Measurements from ENCODE around the gene EAPP.
"Not testable (repeated sequence)": the region's sequence is repeated elsewhere in the genome, so short reads cannot be mapped to it uniquely, and the experiment has no call there.

Gene EAPP

DNA sequence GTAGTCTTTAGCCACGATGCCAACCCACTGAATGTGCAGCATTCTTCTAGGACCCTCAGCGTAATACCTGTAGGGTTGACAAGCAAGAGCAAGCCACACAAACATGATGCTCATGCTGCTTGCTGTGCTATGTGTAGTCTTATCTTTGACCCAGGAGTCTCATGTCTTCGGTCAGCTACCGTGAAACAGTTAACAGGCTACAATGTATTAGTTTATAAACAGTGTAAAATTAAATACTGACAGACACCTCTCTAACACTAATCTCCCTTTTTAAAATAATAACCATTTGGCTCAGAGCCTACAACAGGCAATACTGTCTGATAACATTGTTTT is 1.9 kb downstream of the EAPP start:
- DNase-seq = no peak

DNA sequence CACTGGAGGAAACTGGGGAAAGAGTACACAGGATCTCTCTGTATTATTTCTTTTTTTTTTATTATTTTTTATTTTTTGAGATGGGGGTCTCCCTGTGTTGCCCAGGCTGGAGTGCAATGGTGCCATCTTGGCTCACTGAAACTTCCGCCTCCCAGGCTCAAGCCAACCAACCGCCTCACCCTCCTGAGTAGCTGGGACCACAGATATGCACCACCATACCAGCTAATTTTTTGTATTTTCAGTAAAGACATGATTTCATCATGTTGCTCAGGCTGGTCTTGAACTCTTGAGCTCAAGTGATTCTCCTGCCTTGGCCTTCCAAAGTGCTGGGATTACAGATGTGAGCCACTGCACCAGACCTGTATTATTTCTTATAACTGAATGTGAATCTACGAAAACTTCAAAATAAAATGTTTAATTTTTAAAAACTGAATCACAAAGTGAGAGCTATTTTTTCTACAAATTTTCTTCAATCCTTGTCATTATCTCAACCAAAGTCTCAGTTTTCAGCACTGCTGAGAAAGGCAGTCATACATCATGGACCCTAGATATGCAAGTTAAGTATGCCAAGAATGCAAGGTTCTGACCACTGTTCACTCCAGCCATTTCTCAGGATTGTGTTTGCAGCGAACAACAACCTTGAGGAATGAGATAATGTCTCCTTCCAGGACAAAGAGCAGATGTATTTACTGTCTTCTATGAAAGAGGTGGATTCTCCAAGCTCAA is 2.4 kb downstream of the EAPP start:
- no peak for DNase-seq

DNA sequence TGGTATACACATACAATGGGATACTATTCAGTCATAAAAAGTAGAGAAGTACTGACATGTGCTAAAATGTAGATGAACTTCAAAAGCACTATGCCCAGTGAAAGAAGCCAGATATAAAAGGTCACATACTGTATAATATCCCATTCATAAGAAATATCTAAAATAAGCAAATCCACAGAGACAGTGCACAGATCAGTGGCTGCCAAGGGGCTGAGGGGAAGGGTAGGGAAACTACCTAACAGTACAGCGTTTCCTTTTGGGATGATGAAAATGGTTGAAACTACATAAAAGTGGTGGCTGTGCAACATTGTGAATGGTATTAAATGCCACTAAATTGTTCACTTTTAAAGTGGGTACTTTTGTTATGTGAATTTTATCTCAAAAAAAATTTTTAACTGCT is 11.9 kb downstream of the EAPP start:
- DNase-seq = no peak

GRCh38 chr14:34524216-34524615 is 15.3 kb downstream of the EAPP start:
- not testable (repeated sequence) for DNase-seq

GRCh38 chr14:34522496-34522895 is 17.0 kb downstream of the EAPP start:
- no peak for DNase-seq

GRCh38 chr14:34521071-34521470 is 18.4 kb downstream of the EAPP start:
- not testable (repeated sequence) for DNase-seq

DNA sequence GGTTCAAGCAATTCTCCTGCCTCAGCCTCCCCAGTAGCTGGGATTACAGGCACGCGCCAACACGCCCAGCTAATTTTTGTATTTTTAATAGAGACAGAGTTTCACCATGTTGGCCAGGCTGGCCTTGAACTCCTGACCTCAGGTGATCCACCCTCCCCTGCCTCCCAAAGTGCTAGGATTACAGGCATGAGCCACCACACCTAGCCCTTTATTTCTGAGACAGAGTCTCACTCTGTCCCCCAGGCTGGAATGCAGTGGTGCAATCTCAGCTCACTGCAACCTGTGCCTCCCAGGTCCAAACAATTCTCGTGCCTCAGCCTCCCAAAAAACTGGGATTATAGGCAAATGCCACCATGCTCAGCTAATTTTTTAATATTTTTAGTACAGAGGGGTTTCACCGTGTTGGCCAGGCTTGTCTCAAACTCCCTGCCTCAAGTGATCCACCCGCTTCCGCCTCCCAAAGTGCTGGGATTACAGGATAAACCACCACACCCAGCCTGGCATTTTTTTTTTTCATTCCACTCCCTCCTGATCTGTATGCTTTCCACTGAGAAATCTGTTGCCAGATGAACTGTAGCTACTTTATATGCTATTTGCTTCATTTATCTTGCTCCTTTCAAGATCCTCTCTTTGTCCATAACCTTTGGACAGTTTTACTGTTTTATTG is 19.1 kb downstream of the EAPP start:
- not testable (repeated sequence) for DNase-seq

DNA sequence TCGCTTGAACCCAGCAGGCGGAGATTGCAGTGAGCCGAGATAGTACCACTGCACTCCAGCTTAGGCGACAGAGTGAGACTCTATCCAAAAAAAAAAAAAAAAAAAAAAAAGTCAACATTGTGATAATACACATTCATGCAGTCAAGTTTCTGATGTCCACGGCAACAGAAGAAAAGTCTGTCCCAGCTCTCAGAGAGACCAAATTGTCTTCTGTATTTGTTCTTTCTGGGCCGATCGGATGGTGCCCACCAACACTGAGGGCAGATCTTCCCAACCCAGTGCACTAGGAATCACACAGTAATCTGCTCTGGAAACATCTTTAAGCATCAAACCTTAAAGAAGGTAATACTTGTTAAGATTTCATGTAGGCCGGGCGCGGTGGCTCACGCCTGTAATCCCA is 31.6 kb downstream of the EAPP start:
- no peak for DNase-seq

DNA sequence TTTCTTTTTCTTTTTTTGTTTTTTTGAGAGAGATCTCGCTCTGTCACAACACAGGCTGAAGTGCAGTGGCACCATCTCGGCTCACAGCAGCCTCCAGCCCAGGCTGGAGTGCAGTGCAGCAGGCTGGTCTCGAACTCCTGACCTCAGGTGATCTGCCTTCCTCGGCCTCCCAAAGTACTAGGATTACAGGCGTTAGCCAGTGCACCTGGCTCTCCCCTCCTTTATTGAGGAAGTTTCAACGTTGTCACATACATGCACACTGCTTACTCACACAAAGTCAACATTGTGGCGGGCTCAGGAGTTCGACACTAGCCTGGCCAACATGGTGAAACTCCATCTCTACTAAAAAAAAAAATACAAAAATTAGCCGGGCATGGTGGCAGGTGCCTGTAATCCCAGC is 32.0 kb downstream of the EAPP start:
- DNase-seq = no peak

- not testable (repeated sequence) for DNase-seq
These were observed 34.4 kb downstream of the EAPP start for GRCh38 chr14:34505124-34505491.

- DNase-seq = not testable (repeated sequence)
These were observed 35.5 kb downstream of the EAPP start for GRCh38 chr14:34504027-34504426.

DNA sequence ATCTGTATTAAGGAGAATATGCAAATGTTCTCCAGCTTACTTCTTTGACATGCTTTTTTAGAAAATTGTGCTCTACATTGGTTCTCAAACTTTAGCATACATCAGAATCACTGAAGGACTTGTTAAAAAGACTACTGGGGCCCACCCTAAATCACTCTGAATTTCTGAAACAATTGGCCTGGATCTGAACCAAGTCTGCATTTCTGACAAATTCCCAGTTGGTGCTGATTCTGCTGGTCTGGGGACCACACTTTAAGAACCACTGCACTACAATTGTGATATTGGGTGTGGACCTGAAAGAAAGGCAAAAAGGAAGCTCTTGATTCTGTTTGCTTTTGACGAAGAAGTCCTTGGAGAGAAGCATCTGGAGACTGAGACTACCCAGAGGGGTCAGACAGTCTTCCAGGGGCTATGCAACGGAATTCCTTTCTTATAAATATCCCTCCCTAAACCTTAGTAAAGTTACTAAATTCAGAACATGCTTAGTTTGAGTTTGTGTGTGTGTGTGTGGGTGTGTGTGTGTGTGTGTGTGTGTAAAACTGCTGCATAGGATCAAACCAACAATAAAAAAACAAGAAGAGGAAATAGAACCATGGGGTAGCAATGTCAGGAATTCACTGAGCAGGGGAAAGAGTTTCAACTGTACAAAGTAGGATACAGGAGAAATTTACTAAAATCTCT is 36.8 kb downstream of the EAPP start:
- no peak for DNase-seq

- no peak for DNase-seq
These were observed 37.5 kb downstream of the EAPP start for GRCh38 chr14:34502001-34502400.

- DNase-seq = no peak
These were observed 38.4 kb downstream of the EAPP start for GRCh38 chr14:34501004-34501580.

DNA sequence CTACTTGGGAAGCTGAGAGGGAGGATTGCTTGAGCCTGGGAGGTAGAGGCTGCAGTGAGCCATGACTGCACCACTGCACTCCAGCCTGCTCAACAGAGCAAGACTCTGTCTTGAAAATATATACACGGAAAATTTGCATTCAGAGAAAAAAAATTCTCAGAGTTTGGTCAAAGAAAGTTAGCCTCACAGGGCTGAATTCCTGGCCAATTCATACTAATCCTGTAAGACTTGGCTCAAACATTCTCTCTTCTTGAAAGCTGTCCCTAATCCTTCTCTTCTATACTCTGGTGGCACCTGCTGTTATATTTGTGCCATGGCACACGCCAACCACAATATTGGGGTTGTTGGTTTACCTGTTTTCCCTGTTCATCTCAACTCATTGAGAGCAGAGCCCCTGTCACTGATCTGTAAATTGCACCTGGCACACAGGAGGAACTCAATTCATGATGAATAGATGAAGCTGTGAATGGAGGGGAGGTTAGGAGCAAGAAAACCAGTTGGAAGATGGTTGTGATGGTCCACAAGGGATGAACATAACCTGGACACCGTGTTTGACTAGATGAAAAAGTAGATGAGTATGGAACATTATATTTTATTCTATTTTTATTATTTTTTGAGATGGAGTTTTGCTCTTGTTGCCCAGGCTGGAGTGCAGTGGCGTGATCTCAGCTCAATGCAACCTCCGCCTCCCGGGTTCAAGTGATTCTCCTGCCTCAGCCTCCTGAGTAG is 40.7 kb downstream of the EAPP start:
- DNase-seq = no peak

- no peak for DNase-seq
These were observed 42.6 kb downstream of the EAPP start for GRCh38 chr14:34496679-34497513.

- DNase-seq = no peak
These were observed 43.4 kb downstream of the EAPP start for GRCh38 chr14:34496007-34496678.

GRCh38 chr14:34489324-34489723 is 50.2 kb downstream of the EAPP start:
- DNase-seq = no peak

GRCh38 chr14:34488528-34488927 is 51.0 kb downstream of the EAPP start:
- no peak for DNase-seq

GRCh38 chr14:34484726-34485125 is 54.8 kb downstream of the EAPP start:
- no peak for DNase-seq

DNA sequence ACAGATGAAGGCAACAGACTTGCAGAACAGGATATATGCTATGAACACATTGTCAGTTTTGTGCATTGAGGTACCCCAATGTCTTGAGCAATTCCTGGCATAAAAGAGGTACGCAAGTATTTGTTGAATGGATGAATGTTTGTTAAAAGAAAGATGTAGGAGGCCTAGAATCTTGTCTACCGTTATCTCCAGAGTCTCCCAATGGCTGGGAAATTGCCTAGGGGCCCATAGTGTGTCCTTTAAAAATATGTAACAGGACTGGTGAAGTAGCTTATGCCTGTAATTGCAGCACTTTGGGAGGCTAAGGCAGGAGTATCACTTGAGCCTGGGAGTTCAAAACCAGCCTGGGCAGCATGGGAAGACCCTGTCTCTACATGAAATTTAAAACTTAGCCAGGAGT is 57.0 kb downstream of the EAPP start:
- no peak for DNase-seq

- no peak for DNase-seq
These were observed 59.8 kb downstream of the EAPP start for GRCh38 chr14:34479694-34480093.
